HepG2 (cell line): ENCODE results near the gene AMDHD1. TPM values are rescaled to one million over a fixed set of nuclear protein-coding genes. Genes with fewer than 3 reads are reported as not detected.
A peak's percentile ranks its signal among the peaks of the same experiment; 100 is the strongest.

Experiments
- ARID2 ChIP-seq: sonication (generic); formaldehyde crosslinking; IDR thresholded peaks from 2 replicates; pipeline ENCODE4 v1.8.1; 2022; ENCODE audit warnings: mild to moderate bottlenecking, missing genetic modification reagents, borderline replicate concordance
- CHCHD3 ChIP-seq: sonication (generic); formaldehyde crosslinking; IDR thresholded peaks from 2 replicates; pipeline ENCODE4 v1.8.0; 2022; ENCODE audit warnings: mild to moderate bottlenecking, missing genetic modification reagents, moderate library complexity
- EEA1 ChIP-seq: sonication (generic); formaldehyde crosslinking; IDR thresholded peaks from 2 replicates; pipeline ENCODE4 v1.5.1; 2020; ENCODE audit warnings: mild to moderate bottlenecking, missing genetic modification reagents, borderline replicate concordance
- FOXP4 ChIP-seq: sonication (generic); formaldehyde crosslinking; IDR thresholded peaks from 2 replicates; pipeline ENCODE4 v1.4.0; 2020; ENCODE audit warnings: missing genetic modification reagents
- HMGA1 ChIP-seq: sonication (generic); formaldehyde crosslinking; conservative IDR thresholded peaks from 2 replicates; pipeline ENCODE4 v1.4.0; 2020; ENCODE audit warnings: missing genetic modification reagents
- MED13 ChIP-seq: sonication (generic); formaldehyde crosslinking; IDR thresholded peaks from 2 replicates; pipeline ENCODE4 v1.5.0; 2020; ENCODE audit warnings: missing genetic modification reagents
- MEF2D ChIP-seq: sonication (generic); formaldehyde crosslinking; IDR thresholded peaks from 2 replicates; pipeline ENCODE4 v1.5.1; 2020; ENCODE audit warnings: mild to moderate bottlenecking, missing genetic modification reagents
- MYNN ChIP-seq: sonication (generic); formaldehyde crosslinking; IDR thresholded peaks from 2 replicates; pipeline ENCODE4 v1.4.0; 2020; ENCODE audit warnings: mild to moderate bottlenecking, low read depth, missing genetic modification reagents
- NCOA5 ChIP-seq: sonication (generic); formaldehyde crosslinking; IDR thresholded peaks from 2 replicates; pipeline ENCODE4 v1.4.0; 2020; ENCODE audit warnings: missing genetic modification reagents
- NFYC ChIP-seq: IDR thresholded peaks from 2 replicates; pipeline ENCODE4 v1.6.1; 2016; ENCODE audit warnings: missing genetic modification reagents, missing compliant biosample characterization
- PAWR ChIP-seq: sonication (generic); formaldehyde crosslinking; IDR thresholded peaks from 2 replicates; pipeline ENCODE4 v1.4.0; 2020; ENCODE audit warnings: missing genetic modification reagents, mild to moderate bottlenecking, borderline replicate concordance
- PPARG ChIP-seq: conservative IDR thresholded peaks from 2 replicates; pipeline ENCODE4 v1.6.1; 2016; ENCODE audit warnings: missing biosample characterization, missing genetic modification reagents
- SNAPC5 ChIP-seq: sonication (generic); formaldehyde crosslinking; IDR thresholded peaks from 2 replicates; pipeline ENCODE4 v1.8.1; 2023; ENCODE audit warnings: mild to moderate bottlenecking, missing genetic modification reagents, borderline replicate concordance
- SRF ChIP-seq: IDR thresholded peaks from 2 replicates; pipeline ENCODE4 v1.6.1; 2011; ENCODE audit warnings: mild to moderate bottlenecking, low read depth, low read length, moderate library complexity
- TOE1 ChIP-seq: sonication (generic); formaldehyde crosslinking; IDR thresholded peaks from 2 replicates; pipeline ENCODE4 v1.4.0; 2020; ENCODE audit warnings: mild to moderate bottlenecking, missing genetic modification reagents
- TRAFD1 ChIP-seq: sonication (generic); formaldehyde crosslinking; IDR thresholded peaks from 2 replicates; pipeline ENCODE4 v1.5.1; 2020; ENCODE audit warnings: missing genetic modification reagents, mild to moderate bottlenecking, borderline replicate concordance
- ZBTB4 ChIP-seq: sonication (generic); formaldehyde crosslinking; IDR thresholded peaks from 2 replicates; pipeline ENCODE4 v1.4.0; 2020; ENCODE audit warnings: missing genetic modification reagents, mild to moderate bottlenecking, borderline replicate concordance
- ZBTB7A ChIP-seq: sonication (generic); formaldehyde crosslinking; IDR thresholded peaks from 2 replicates; pipeline ENCODE4 v1.8.0; 2022; ENCODE audit warnings: mild to moderate bottlenecking, missing genetic modification reagents
- ZFAT ChIP-seq: sonication (generic); formaldehyde crosslinking; conservative IDR thresholded peaks from 2 replicates; pipeline ENCODE4 v1.8.1; 2023; ENCODE audit warnings: missing genetic modification reagents, inconsistent platforms
- ZMYM3 ChIP-seq: sonication (generic); formaldehyde crosslinking; IDR thresholded peaks from 2 replicates; pipeline ENCODE4 v1.5.1; 2020; ENCODE audit warnings: mild to moderate bottlenecking, missing genetic modification reagents
- ZNF124 ChIP-seq: sonication (generic); formaldehyde crosslinking; IDR thresholded peaks from 2 replicates; pipeline ENCODE4 v1.4.0; 2020; ENCODE audit warnings: missing genetic modification reagents
- ZNF253 ChIP-seq: sonication (generic); formaldehyde crosslinking; IDR thresholded peaks from 2 replicates; pipeline ENCODE4 v1.8.0; 2022; ENCODE audit warnings: mild to moderate bottlenecking, missing genetic modification reagents, borderline replicate concordance
- ZNF317 ChIP-seq: sonication (generic); formaldehyde crosslinking; IDR thresholded peaks from 2 replicates; pipeline ENCODE4 v1.5.0; 2020; ENCODE audit warnings: mild to moderate bottlenecking, missing genetic modification reagents
- ZNF501 ChIP-seq: sonication (generic); formaldehyde crosslinking; IDR thresholded peaks from 2 replicates; pipeline ENCODE4 v1.5.1; 2020; ENCODE audit warnings: mild to moderate bottlenecking, moderate library complexity, missing genetic modification reagents
- ZNF616 ChIP-seq: sonication (generic); formaldehyde crosslinking; IDR thresholded peaks from 2 replicates; pipeline ENCODE4 v1.5.0; 2020; ENCODE audit warnings: low read depth, mild to moderate bottlenecking, missing genetic modification reagents
- ZNF790 ChIP-seq: sonication (generic); formaldehyde crosslinking; IDR thresholded peaks from 2 replicates; pipeline ENCODE4 v1.8.0; 2022; ENCODE audit warnings: missing genetic modification reagents, mild to moderate bottlenecking, borderline replicate concordance
- polyA plus RNA-seq, 8 experiments: library from polyadenylated mRNA; depleted of rRNA in 3 of 8; stranded (reverse) in 7 of 8; unstranded in 1 of 8; fragments of >200 nt; fragmentation: Illumina TruSeq in 4 of 8; extraction: Trizol in 4 of 8; gene quantifications; 2 replicates each; pipeline versions ENCODE4 v1.2.1 to v1.2.3, GENCODE V29; 2011 to 2016; ENCODE audit warnings: low read depth in 4 of 8, missing spikeins in 1 of 8, mixed read lengths in 1 of 8; ENCODE audit not compliant: insufficient read depth in 1 of 8
- total RNA-seq, 5 experiments: library from RNA; depleted of rRNA; stranded (reverse); fragments of >200 nt; fragmentation: Illumina TruSeq; extraction: Trizol; gene quantifications; 2 replicates each; pipeline ENCODE4 v1.2.3, GENCODE V29; 2016; ENCODE audit warnings: low read depth in 1 of 5

Gene AMDHD1
- total and polyA plus RNA-seq, 2 of the 13 experiments (the other 11 are each of a cell fraction or from before 2014, with no cell fraction given) = 6.5 to 29.6 TPM

- TF ChIP-seq ZNF616 (CRISPR knock-in tag) = no peak
- TF ChIP-seq MEF2D (CRISPR knock-in tag) = peak; percentile 60
- TF ChIP-seq ZFAT (CRISPR knock-in tag) = no peak
- no peak for TF ChIP-seq NCOA5 (CRISPR knock-in tag)
- no peak for TF ChIP-seq ZNF790
- TF ChIP-seq CHCHD3 = no peak
- TF ChIP-seq ZNF317 (CRISPR knock-in tag) = 0 out of 2 replicates have a peak, but pooled peaks have one; percentile 18
- peak; percentile 81 for TF ChIP-seq FOXP4
- peak; percentile 56; the same call in 1 of the 2 replicates for TF ChIP-seq ZMYM3 (CRISPR knock-in tag)
- TF ChIP-seq MYNN (CRISPR knock-in tag) = no peak
- TF ChIP-seq MED13 (CRISPR knock-in tag) = no peak
- TF ChIP-seq ZNF253 (CRISPR knock-in tag) = no peak
- TF ChIP-seq SRF = no peak
- peak; percentile 68; the same call in 1 of the 2 replicates for TF ChIP-seq PPARG (CRISPR knock-in tag)
- no peak for TF ChIP-seq SNAPC5
- no peak for TF ChIP-seq EEA1 (CRISPR knock-in tag)
- 0 out of 2 replicates have a peak, but pooled peaks have one; percentile 66 for TF ChIP-seq ZBTB4 (CRISPR knock-in tag)
- TF ChIP-seq TRAFD1 (CRISPR knock-in tag) = no peak
- no peak for TF ChIP-seq HMGA1
- TF ChIP-seq ZNF501 (CRISPR knock-in tag) = peak; percentile 43; the same call in 1 of the 2 replicates
- no peak for TF ChIP-seq TOE1 (CRISPR knock-in tag)
- TF ChIP-seq ZBTB7A (CRISPR knock-in tag) = no peak
- TF ChIP-seq ZNF124 (CRISPR knock-in tag) = no peak
- TF ChIP-seq NFYC (CRISPR knock-in tag) = no peak
- 0 out of 2 replicates have a peak, but pooled peaks have one; percentile 31 for TF ChIP-seq ARID2 (CRISPR knock-in tag)
- no peak for TF ChIP-seq PAWR (CRISPR knock-in tag)
Observed at GRCh38 chr12:95976416-95976832, 33.3 kb downstream of the AMDHD1 start (continued).
